ENCODE measurements around the gene PYCARD. TPM values are rescaled to one million over a fixed set of nuclear protein-coding genes. Genes with fewer than 3 reads are reported as not detected.

The PYCARD gene
- total and polyA plus RNA-seq, 9 donors, result 1.8 to 35.8 (median 20.2) TPM

- TF ChIP-seq CTCF (IDR thresholded peaks at IDR 0.05) (no peak), POLR2A (IDR thresholded peaks at IDR 0.05) (no peak), EP300 (IDR thresholded peaks at IDR 0.05) (no peak)
Observed at GRCh38 chr16:31213877-31214707, 11.5 kb upstream of the PYCARD start, which contains the start of gene TRIM72. Gene TRIM72 (plus strand): TSS chr16:31214119. CDS start chr16:31214739, 620 bp downstream.

GRCh38 chr16:31213342-31213741 is 10.8 kb upstream of the PYCARD start:
- no peak for DNase-seq
- no peaks in the 10 kb centered on the region for H3K36me3 ChIP-seq
- 87 to 90% (median 90%) methylated on average over 1 of the region's 1 CpG for WGBS, 3 donors
- H3K27me3 ChIP-seq, result no peaks in the 10 kb centered on the region
- H3K9me3 ChIP-seq, result no peaks in the 10 kb centered on the region
- H3K4me1 ChIP-seq (ENCODE audit: insufficient read depth), result peaks cover 14% of the 10 kb centered on the region
- intact Hi-C loops (cut with DNase I), result loop anchor here in 1 of 4 donors (10.0 kb wide), 1 partner anchor 481 kb away; no protein-coding TSS in a partner anchor
- no peak for TF ChIP-seq EP300 (IDR thresholded peaks at IDR 0.05)
- no peak for TF ChIP-seq CTCF (IDR thresholded peaks at IDR 0.05)
- no peak for TF ChIP-seq POLR2A (IDR thresholded peaks at IDR 0.05)
- H3K27ac ChIP-seq, result no peak overlapping the region
- no peak overlapping the region for H3K4me3 ChIP-seq

More at GRCh38 chr16:31213877-31214707, 11.5 kb upstream of the PYCARD start, which contains the start of gene TRIM72:
- no peak within 1 kb of the TSS for H3K27ac ChIP-seq
- no peaks in the 10 kb centered on the region for H3K27me3 ChIP-seq
- WGBS, 3 donors, result 73 to 88% (median 75%) methylated on average over 14 to 25 of the region's 25 CpGs
- peak within 1 kb of the TSS; percentile 31 for H3K4me3 ChIP-seq
- no peaks in the 10 kb centered on the region for H3K9me3 ChIP-seq
- no peaks in the 10 kb centered on the region for H3K36me3 ChIP-seq
- peaks cover 14% of the 10 kb centered on the region for H3K4me1 ChIP-seq (ENCODE audit: insufficient read depth)
- intact Hi-C loops (cut with DNase I), result loop anchor here in 1 of 4 donors (10.0 kb wide), 1 partner anchor 481 kb away; no protein-coding TSS in a partner anchor
- no peak for DNase-seq

GRCh38 chr16:31206776-31207175 is 4.2 kb upstream of the PYCARD start:
- Histone ChIP-seq H3K4me3 (no peak overlapping the region), H3K4me1 (ENCODE audit: insufficient read depth) (peaks cover 2% of the 10 kb centered on the region), H3K27me3 (no peaks in the 10 kb centered on the region), H3K27ac (no peak overlapping the region), H3K9me3 (no peaks in the 10 kb centered on the region), H3K36me3 (no peaks in the 10 kb centered on the region)
- no peak for DNase-seq
- WGBS, 3 donors, result 18 to 39% (median 21%) methylated on average over 6 of the region's 6 CpGs
- TF ChIP-seq POLR2A (IDR thresholded peaks at IDR 0.05), result no peak
- TF ChIP-seq EP300 (IDR thresholded peaks at IDR 0.05), result no peak
- no peak for TF ChIP-seq CTCF (IDR thresholded peaks at IDR 0.05)
- intact Hi-C loops (cut with DNase I), result loop anchor here in 1 of 4 donors (10.0 kb wide), 1 partner anchor 218 kb away; the partner anchor contains the start of gene COX6A2

GRCh38 chr16:31204871-31205666 is 2.5 kb upstream of the PYCARD start:
- Histone ChIP-seq H3K27me3 (no peaks in the 10 kb centered on the region), H3K4me3 (no peak overlapping the region), H3K9me3 (no peaks in the 10 kb centered on the region), H3K27ac (no peak overlapping the region), H3K36me3 (no peaks in the 10 kb centered on the region), H3K4me1 (ENCODE audit: insufficient read depth) (peaks cover 7% of the 10 kb centered on the region)
- WGBS, 3 donors, result 84 to 89% (median 85%) methylated on average over 9 of the region's 9 CpGs
- DNase-seq, result no peak
- TF ChIP-seq CTCF (IDR thresholded peaks at IDR 0.05), result no peak
- no peak for TF ChIP-seq EP300 (IDR thresholded peaks at IDR 0.05)
- no peak for TF ChIP-seq POLR2A (IDR thresholded peaks at IDR 0.05)
- intact Hi-C loops (cut with DNase I), result loop anchor here in 1 of 4 donors (10.0 kb wide), 1 partner anchor 220 kb away; the partner anchor contains the start of gene COX6A2
